ENCODE results near the gene MT1A. TPM values are rescaled to one million over a fixed set of nuclear protein-coding genes. Genes with fewer than 3 reads are reported as not detected.
"Not testable (repeated sequence)": the region's sequence is repeated elsewhere in the genome, so short reads cannot be mapped to it uniquely, and the experiment has no call there.

Gene MT1A
- total and polyA plus RNA-seq, 3 experiments from 2014 or later, result 0.71 TPM; not detected in 2

DNA sequence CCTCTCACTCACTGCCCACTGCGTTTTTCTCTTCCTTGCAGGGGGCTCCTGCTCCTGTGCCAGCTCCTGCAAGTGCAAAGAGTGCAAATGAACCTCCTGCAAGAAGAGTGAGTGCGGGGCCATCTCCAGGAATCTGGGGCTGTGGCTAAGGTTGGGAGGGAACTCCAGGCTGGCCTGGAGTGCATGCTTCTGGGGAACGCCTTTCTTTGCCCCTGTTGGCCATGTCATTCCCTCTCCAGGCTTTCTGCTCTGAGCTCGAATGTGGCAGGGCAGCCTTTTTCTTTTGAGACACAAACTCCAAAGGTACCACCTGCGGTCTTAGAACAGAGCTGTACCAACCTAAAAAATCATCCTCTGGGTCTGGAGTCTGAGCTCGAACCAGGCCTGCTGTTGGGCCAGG lies 20.3 kb upstream of the MT1A start:
- H3K27ac Mint-ChIP-seq, result no peak overlapping the region
- POLR2A ChIA-PET, result interaction anchor here (1.1 to 1.2 kb wide), 2 partner anchors 10 to 11 kb away, joined by 3 to 4 read pairs; partner anchors contain the start of gene MT2A

DNA sequence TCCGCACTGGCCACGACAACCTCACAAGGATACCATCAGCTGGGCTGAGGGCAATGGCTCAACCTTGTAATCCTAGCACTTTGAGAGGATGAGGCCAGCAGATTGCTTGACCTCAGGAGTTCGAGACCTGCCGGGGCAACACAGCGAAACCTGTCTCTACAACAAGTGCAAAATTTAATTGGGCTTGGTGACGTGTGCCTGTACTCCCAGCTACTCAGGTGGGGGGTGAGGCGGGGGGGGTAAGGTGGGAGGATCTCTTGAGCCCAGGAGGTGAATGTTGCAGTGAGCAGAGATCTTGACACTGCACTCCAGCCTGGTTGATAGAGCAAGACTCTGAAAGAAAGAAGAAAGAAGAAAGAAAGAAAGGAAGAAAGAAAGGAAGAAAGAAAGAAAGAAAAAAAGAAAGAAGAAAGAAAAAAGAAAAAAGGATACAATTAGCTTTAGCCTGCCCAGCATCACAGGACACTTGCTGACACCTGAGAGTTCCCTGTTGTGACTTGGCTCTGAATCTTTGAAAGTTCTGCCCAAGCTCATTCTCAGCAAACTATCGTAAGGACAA lies 18.0 kb upstream of the MT1A start:
- Histone ChIP-seq H3K9me3 (ENCODE audit: low read length) (no peaks in the 10 kb centered on the region), H3K4me3 (ENCODE audit: low read length) (no peak overlapping the region), H3K4me1 (ENCODE audit: insufficient read depth, low read length) (peaks cover 9% of the 10 kb centered on the region), H3K27me3 (ENCODE audit: insufficient read depth, low read length, poor library complexity, severe bottlenecking) (peaks cover 8% of the 10 kb centered on the region), H3K36me3 (ENCODE audit: insufficient read depth, low read length) (no peaks in the 10 kb centered on the region), H3K27ac (ENCODE audit: low read depth, low read length) (no peak overlapping the region)
- Mint-ChIP-seq H3K4me1 (peaks cover 12 to 19% (median 14%) of the 10 kb centered on the region in 3 donors), H3K27me3 (peaks cover 4 to 11% of the 10 kb centered on the region in 2 donors), H3K9me3 (no peaks in the 10 kb centered on the region), H3K4me3 (no peak overlapping the region), H3K27ac (no peak overlapping the region), H3K36me3 (peaks cover 0 to 2% (median 0%) of the 10 kb centered on the region in 3 donors)
- ChIA-PET POLR2A (no interaction called here), CTCF (interaction anchor here (1.7 kb wide), 1 partner anchor 23 kb away, joined by 5 read pairs; no protein-coding TSS in a partner anchor)
- no peak for DNase-seq

More for the DNA sequence above, 20.3 kb upstream of the MT1A start:
- H3K4me3 ChIP-seq (ENCODE audit: low read length), result no peak overlapping the region
- Mint-ChIP-seq H3K4me1 (peaks cover 6 to 13% (median 6%) of the 10 kb centered on the region in 3 donors), H3K9me3 (no peaks in the 10 kb centered on the region), H3K27me3 (peaks cover 4 to 11% of the 10 kb centered on the region in 2 donors), H3K36me3 (no peaks in the 10 kb centered on the region), H3K4me3 (peak overlapping the region in 3 of 7 donors; percentile 5 to 79 (median 73))
- peaks cover 8% of the 10 kb centered on the region for H3K27me3 ChIP-seq (ENCODE audit: insufficient read depth, low read length, poor library complexity, severe bottlenecking)
- H3K36me3 ChIP-seq (ENCODE audit: insufficient read depth, low read length), result no peaks in the 10 kb centered on the region
- no peaks in the 10 kb centered on the region for H3K9me3 ChIP-seq (ENCODE audit: low read length)
- no peak for DNase-seq
- peaks cover 4% of the 10 kb centered on the region for H3K4me1 ChIP-seq (ENCODE audit: insufficient read depth, low read length)
- CTCF ChIA-PET, result interaction anchor here (0.9 to 2.3 kb wide), 3 partner anchors 11 to 25 kb away, joined by 3 to 6 read pairs (median 5); no protein-coding TSS in a partner anchor
- no peak overlapping the region for H3K27ac ChIP-seq (ENCODE audit: low read depth, low read length)

DNA sequence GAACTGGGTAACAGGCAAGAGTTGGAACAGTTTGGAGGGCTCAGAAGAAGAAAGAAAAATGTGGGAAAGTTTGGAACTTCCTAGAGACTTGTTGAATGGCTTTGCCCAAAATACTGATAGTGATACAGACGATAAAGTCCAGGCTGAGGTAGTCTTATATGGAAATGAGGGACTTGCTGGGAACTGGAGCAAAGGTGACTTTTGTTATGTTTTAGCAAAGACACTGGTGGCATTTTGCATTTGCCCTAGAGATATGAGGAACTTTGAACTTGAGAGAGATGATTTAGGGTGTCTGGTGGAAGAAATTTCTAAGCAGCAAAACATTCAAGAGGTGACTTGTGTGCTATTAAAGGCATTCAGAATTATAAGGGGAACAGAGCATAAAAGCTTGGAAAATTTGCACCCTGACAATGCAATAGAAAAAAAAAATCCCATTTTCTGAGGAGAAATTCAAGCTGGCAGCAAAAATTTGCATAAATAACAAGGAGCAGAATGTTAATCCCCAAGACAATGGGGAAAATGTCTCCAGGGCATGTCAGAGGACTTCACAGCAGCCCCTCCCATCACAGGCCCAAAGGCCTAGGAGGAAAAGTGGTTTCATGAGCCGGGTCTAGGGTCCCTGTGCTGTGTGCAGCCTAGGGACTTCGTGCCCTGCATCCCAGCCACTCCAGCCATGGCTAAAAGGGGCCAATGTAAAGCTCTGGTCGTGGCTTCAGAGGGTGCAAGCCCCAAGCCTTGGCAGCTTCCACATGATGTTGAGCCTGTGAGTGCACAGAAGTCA lies 16.6 kb upstream of the MT1A start:
- H3K9me3 ChIP-seq (ENCODE audit: low read length); H3K27me3 Mint-ChIP-seq; POLR2A ChIA-PET; H3K36me3 Mint-ChIP-seq; H3K9me3 Mint-ChIP-seq; H3K27ac ChIP-seq (ENCODE audit: low read depth, low read length); DNase-seq; H3K36me3 ChIP-seq (ENCODE audit: insufficient read depth, low read length); H3K4me3 ChIP-seq (ENCODE audit: low read length): not testable (repeated sequence)
- H3K4me1 Mint-ChIP-seq, result peaks cover 17 to 24% (median 22%) of the 10 kb centered on the region in 3 donors
- CTCF ChIA-PET, result interaction anchor here (1.1 to 1.7 kb wide), 2 partner anchors 21 to 22 kb away, joined by 5 read pairs; no protein-coding TSS in a partner anchor
- H3K4me3 Mint-ChIP-seq, result peak overlapping the region in 1 of 7 donors; percentile 44
- Histone ChIP-seq H3K27me3 (ENCODE audit: insufficient read depth, low read length, poor library complexity, severe bottlenecking) (peaks cover 13% of the 10 kb centered on the region), H3K4me1 (ENCODE audit: insufficient read depth, low read length) (peaks cover 17% of the 10 kb centered on the region)
- H3K27ac Mint-ChIP-seq, result peak overlapping the region in 2 of 8 donors; percentile 23 to 90

DNA sequence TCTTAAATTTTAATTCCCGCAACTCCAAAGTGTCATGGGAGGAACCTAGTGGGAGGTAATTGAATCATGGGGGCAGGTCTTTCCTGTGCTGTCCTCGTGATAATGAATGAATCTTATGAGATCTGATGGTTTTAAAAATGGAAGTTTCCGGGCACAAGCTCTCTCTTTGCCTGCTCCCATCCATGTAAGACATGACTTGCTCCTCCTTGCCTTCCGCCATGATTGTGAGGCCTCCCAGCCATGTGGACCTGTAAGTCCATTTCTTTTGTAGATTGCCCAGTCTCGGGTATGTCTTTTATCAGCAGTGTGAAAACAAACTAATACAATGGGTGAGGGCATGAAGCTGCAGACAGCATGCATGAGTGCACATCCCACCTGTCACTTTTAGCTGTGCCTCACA lies 15.3 kb upstream of the MT1A start:
- POLR2A ChIA-PET, result interaction anchor here (0.9 to 1.2 kb wide), 2 partner anchors 13 to 15 kb away, joined by 3 read pairs; partner anchors contain the start of gene MT2A
- peaks cover 13% of the 10 kb centered on the region for H3K4me1 ChIP-seq (ENCODE audit: insufficient read depth, low read length)
- H3K27ac ChIP-seq (ENCODE audit: low read depth, low read length); H3K36me3 ChIP-seq (ENCODE audit: insufficient read depth, low read length); H3K27me3 Mint-ChIP-seq; H3K36me3 Mint-ChIP-seq; H3K27me3 ChIP-seq (ENCODE audit: insufficient read depth, low read length, poor library complexity, severe bottlenecking); H3K9me3 Mint-ChIP-seq; H3K9me3 ChIP-seq (ENCODE audit: low read length); DNase-seq; H3K4me3 ChIP-seq (ENCODE audit: low read length): not testable (repeated sequence)
- Mint-ChIP-seq H3K4me3 (peak overlapping the region in 1 of 7 donors; percentile 44), H3K27ac (peak overlapping the region in 1 of 8 donors; percentile 1), H3K4me1 (peaks cover 14 to 16% (median 15%) of the 10 kb centered on the region in 3 donors)
- CTCF ChIA-PET, result interaction anchor here (1.1 to 1.3 kb wide), 3 partner anchors 20 to 39 kb away, joined by 3 to 5 read pairs (median 4); no protein-coding TSS in a partner anchor

DNA sequence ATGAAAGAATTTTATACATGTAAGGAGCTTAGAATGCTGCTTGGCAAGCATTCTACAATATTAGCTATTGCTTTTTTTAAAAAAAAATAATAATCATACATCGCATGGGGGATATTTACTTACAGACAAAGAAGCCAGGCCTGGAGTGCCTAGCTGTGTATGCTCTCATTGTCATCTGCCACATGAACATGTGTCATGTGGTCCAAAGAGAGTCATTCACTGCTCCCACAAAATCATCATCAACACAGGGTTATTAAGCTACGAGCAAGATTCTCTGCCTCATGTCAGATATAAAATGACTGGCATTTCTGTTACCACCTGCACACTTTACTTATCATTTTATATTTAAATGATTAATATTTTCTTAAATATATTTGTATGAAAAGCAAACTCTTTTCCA lies 14.8 kb upstream of the MT1A start:
- Mint-ChIP-seq H3K4me1 (peaks cover 14 to 16% (median 15%) of the 10 kb centered on the region in 3 donors), H3K4me3 (no peak overlapping the region)
- CTCF ChIA-PET, result interaction anchor here (0.6 to 1.3 kb wide), 5 partner anchors 14 to 864 kb away, joined by 3 to 4 read pairs (median 4); partner anchors contain the start of gene MT1A

DNA sequence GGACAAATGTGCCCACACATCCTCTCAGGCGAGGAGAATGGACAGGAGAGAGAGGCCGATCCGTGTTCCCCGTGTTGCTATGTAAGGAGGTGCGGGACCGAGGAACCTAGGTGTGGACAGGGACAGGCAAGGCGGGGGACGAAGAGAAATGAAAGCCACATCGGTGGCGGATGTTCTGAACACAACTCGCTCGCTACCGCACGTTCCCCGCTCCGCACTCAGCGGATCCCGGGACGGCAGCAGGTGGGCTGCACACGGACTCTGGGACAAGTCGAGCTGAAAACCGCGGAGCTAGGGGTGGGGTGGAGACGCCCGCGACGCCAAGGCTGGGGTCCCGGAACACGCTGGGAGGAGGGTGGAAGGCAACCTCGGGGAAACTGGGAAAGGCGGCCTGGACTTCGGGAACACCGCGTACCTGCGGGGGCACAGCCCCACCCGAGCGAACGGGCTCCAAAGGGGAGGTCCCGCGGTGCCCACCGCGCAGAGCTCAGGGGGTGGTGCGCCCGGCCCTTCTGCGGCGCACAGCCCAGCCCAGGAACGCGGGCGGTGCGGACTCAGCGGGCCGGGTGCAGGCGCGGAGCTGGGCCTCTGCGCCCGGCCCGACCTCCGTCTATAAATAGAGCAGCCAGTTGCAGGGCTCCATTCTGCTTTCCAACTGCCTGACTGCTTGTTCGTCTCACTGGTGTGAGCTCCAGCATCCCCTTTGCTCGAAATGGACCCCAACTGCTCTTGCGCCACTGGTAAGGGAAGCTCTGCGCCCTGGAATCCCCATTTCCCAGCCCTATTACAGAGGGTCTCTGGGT lies 13.1 kb upstream of the MT1A start, which contains the start of gene MT1E:
Gene MT1E (plus strand): TSS at position 642 of the 803 bp plus-strand sequence. CDS start 71 bp downstream, at position 713.
- Histone ChIP-seq H3K27ac (ENCODE audit: low read depth, low read length) (peak within 1 kb of the TSS; percentile 24), H3K4me3 (ENCODE audit: low read length) (peak within 1 kb of the TSS; percentile 76), H3K4me1 (ENCODE audit: insufficient read depth, low read length) (peaks cover 13% of the 10 kb centered on the region), H3K27me3 (ENCODE audit: insufficient read depth, low read length, poor library complexity, severe bottlenecking) (peaks cover 7% of the 10 kb centered on the region), H3K9me3 (ENCODE audit: low read length) (no peaks in the 10 kb centered on the region), H3K36me3 (ENCODE audit: insufficient read depth, low read length) (no peaks in the 10 kb centered on the region)
- Mint-ChIP-seq H3K4me1 (peaks cover 14 to 16% (median 15%) of the 10 kb centered on the region in 3 donors), H3K9me3 (no peaks in the 10 kb centered on the region), H3K27ac (peak within 1 kb of the TSS; percentile 68 to 96 (median 86)), H3K4me3 (peak within 1 kb of the TSS; percentile 89 to 94 (median 92)), H3K27me3 (peaks cover 4 to 7% of the 10 kb centered on the region in 2 donors), H3K36me3 (peaks cover 0 to 2% (median 0%) of the 10 kb centered on the region in 3 donors)
- peak in 4 of 5 donors; percentile 28 to 76 (median 44) for DNase-seq
- ChIA-PET CTCF (interaction anchor here (0.9 to 2.6 kb wide), 6 partner anchors 8 to 111 kb away, joined by 3 to 10 read pairs (median 4); no protein-coding TSS in a partner anchor), POLR2A (interaction anchor here (0.6 to 1.6 kb wide), 7 partner anchors 11 to 199 kb away, joined by 3 to 5 read pairs (median 3); partner anchors contain the start of genes MT1X and MT2A)

More for the DNA sequence above, 14.8 kb upstream of the MT1A start:
- peaks cover 7% of the 10 kb centered on the region for H3K27me3 ChIP-seq (ENCODE audit: insufficient read depth, low read length, poor library complexity, severe bottlenecking)
- no peaks in the 10 kb centered on the region for H3K9me3 ChIP-seq (ENCODE audit: low read length)
- Mint-ChIP-seq H3K9me3 (no peaks in the 10 kb centered on the region), H3K36me3 (peaks cover 0 to 2% (median 0%) of the 10 kb centered on the region in 3 donors), H3K27ac (no peak overlapping the region), H3K27me3 (peaks cover 0 to 2% of the 10 kb centered on the region in 2 donors)
- H3K27ac ChIP-seq (ENCODE audit: low read depth, low read length), result no peak overlapping the region
- DNase-seq, result no peak
- H3K36me3 ChIP-seq (ENCODE audit: insufficient read depth, low read length), result no peaks in the 10 kb centered on the region
- H3K4me1 ChIP-seq (ENCODE audit: insufficient read depth, low read length), result peaks cover 13% of the 10 kb centered on the region
- H3K4me3 ChIP-seq (ENCODE audit: low read length), result no peak overlapping the region
- POLR2A ChIA-PET, result interaction anchor here (0.9 to 1.2 kb wide), 2 partner anchors 13 to 15 kb away, joined by 3 read pairs; partner anchors contain the start of gene MT2A

Measured in CD8-positive, alpha-beta memory T cell (primary cell).